GM12865 (cell line): ENCODE results near the gene PDE4D.

Experiments
- DNase-seq: peaks from one replicate; pipeline ENCODE4 v3.0.0; 2010; ENCODE audit warnings: low read depth
- H3K4me3 ChIP-seq: 2 replicates; pipeline ENCODE4 v1.5.1; 2011; ENCODE audit warnings: mild to moderate bottlenecking, low read depth, low read length, control low read depth
- TF ChIP-seq, protein P1 (sequence below): IDR thresholded peaks from 2 replicates; pipeline ENCODE4 v1.5.1; 2011; ENCODE audit warnings: low read length, control low read depth, low read depth, inconsistent platforms; ENCODE audit not compliant: insufficient read depth; ENCODE audit errors: missing control alignments

Gene PDE4D

GRCh38 chr5:59140133-59140532 is 753.4 kb downstream of the PDE4D start:
- DNase-seq: no peak
- TF ChIP-seq, protein P1, sequence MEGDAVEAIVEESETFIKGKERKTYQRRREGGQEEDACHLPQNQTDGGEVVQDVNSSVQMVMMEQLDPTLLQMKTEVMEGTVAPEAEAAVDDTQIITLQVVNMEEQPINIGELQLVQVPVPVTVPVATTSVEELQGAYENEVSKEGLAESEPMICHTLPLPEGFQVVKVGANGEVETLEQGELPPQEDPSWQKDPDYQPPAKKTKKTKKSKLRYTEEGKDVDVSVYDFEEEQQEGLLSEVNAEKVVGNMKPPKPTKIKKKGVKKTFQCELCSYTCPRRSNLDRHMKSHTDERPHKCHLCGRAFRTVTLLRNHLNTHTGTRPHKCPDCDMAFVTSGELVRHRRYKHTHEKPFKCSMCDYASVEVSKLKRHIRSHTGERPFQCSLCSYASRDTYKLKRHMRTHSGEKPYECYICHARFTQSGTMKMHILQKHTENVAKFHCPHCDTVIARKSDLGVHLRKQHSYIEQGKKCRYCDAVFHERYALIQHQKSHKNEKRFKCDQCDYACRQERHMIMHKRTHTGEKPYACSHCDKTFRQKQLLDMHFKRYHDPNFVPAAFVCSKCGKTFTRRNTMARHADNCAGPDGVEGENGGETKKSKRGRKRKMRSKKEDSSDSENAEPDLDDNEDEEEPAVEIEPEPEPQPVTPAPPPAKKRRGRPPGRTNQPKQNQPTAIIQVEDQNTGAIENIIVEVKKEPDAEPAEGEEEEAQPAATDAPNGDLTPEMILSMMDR: no peak
- no peak overlapping the region for H3K4me3 ChIP-seq

- TF ChIP-seq, protein P1: no peak
- no peak overlapping the region for H3K4me3 ChIP-seq
- no peak for DNase-seq
These were observed 753.8 kb downstream of the PDE4D start for GRCh38 chr5:59139695-59140094.

DNA sequence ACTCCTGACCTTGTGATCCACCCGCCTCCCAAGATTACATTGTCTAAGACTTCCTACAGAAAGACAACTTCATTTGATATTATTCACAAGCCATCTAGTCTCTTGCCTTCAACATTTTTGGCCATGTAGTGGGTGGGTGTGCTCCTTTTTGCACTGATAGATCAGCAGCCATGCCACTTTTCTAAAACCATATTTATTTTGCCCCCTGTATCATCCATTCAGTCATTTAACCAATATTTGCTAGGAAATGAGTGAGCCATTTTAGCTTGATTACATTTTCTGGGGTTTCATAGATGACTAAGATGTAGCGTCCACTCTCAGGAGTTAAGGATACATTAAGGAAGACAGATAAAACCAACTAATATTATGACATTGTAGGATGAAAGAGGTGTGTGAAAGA is 755.0 kb downstream of the PDE4D start:
- TF ChIP-seq, protein P1: no peak
- no peak for DNase-seq
- no peak overlapping the region for H3K4me3 ChIP-seq

DNA sequence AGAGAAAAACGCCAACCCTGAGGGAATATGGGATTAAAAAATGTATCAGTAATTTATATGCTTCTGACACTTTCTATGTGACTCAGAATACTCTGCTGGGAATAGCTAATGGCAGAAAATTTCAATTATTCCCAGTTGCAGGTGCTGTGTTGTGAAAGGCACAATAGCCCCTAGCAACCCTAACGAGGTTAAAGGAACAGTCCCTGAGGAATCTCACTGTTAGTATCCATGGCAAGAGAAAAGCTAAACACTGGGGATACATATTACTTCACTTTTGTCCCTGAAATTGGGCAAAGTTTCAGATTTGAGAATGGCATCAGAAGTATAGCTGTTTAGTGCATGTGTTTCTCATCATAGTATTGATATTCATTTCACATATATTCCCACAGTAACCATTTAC is 755.7 kb downstream of the PDE4D start:
- H3K4me3 ChIP-seq: no peak overlapping the region
- no peak for DNase-seq
- TF ChIP-seq, protein P1: no peak

DNA sequence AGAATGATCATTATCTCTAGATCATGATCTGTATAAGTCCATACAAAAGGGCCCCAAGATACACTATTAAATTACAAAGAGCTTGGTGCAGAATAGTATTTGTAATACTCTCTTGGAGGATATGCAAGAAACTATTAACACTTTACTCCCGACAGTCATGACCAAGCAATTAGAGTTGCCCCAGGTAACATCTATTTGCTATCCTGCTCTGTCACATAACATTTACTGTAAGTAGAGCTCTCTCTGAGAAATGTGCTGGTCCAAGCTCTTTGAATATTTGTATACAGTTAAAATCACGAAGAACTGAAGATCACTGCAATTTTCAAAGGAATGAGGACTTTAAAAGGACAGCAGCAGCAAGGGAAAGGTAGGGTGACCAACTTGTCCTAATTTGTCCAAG is 757.0 kb downstream of the PDE4D start:
- H3K4me3 ChIP-seq: no peak overlapping the region
- TF ChIP-seq, protein P1: no peak
- DNase-seq: no peak

GRCh38 chr5:59134471-59135163 is 758.9 kb downstream of the PDE4D start:
- TF ChIP-seq, protein P1: no peak
- no peak overlapping the region for H3K4me3 ChIP-seq
- no peak for DNase-seq

- DNase-seq: no peak
- TF ChIP-seq, protein P1: no peak
These were observed 759.7 kb downstream of the PDE4D start for GRCh38 chr5:59133764-59134261.

More at GRCh38 chr5:59133764-59134261, 759.7 kb downstream of the PDE4D start:
- no peak overlapping the region for H3K4me3 ChIP-seq
